AG10803 (cell line): ENCODE measurements around the gene SLC12A5.

Source experiments
- DNase-seq: peaks from one replicate; pipeline ENCODE4 v3.0.0; 2010; ENCODE audit warnings: low read depth
- H3K4me3 ChIP-seq: 2 replicates; pipeline ENCODE4 v1.5.1; 2011; ENCODE audit warnings: mild to moderate bottlenecking, low read length, control low read depth
- CTCF ChIP-seq: conservative IDR thresholded peaks from 2 replicates; pipeline ENCODE4 v1.5.1; 2011; ENCODE audit warnings: mild to moderate bottlenecking, low read length, control low read depth, inconsistent platforms

Gene SLC12A5

GRCh38 chr20:46058599-46059281, 29.7 kb downstream of the SLC12A5 start:
- no peak for DNase-seq
- TF ChIP-seq CTCF = no peak
- no peak overlapping the region; the same call in 1 of the 2 replicates for H3K4me3 ChIP-seq

GRCh38 chr20:46060301-46060881, 31.4 kb downstream of the SLC12A5 start:
- no peak for DNase-seq
- H3K4me3 ChIP-seq = no peak overlapping the region
- no peak for TF ChIP-seq CTCF

DNA sequence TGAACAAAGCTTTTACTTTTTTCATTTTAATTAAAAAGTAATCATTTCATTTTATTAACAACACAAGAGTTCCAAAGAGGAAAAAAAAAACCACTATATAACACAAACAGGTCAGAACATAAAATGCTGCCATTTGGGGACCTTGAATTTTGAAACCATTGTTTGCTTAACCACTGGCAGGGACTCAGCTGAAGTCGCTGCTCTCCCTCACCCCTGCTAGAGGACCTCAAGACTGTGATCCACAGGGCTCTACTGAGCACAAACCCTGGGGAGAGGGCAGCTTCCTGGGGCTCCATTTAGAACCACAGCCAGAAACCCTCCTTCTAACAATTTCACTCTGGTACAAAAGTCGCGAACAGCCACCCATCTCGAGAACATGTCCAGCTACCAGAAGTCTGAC, 32.0 kb downstream of the SLC12A5 start:
- no peak overlapping the region for H3K4me3 ChIP-seq
- no peak for TF ChIP-seq CTCF
- no peak for DNase-seq

DNA sequence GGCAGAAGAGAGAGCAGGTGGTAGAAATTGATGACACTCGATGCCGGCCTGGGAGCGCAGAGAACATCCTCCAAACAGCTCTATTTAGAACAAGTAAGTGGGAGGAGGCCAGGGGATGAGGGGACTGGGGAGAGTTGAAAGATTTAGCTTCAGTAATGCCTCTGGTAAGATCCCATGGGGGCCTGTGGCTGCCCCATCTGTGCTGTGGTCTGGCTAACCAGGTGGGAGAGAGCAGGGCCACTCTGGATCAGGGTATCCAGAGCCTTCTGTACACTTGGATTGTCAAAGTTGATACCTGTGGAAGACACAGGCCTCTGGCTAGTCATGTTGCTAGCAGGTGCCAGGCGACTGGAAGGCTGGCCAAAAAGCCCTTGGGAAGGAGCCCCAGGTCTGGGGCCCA, 33.1 kb downstream of the SLC12A5 start:
- no peak for DNase-seq
- TF ChIP-seq CTCF = no peak
- H3K4me3 ChIP-seq = no peak overlapping the region

DNA sequence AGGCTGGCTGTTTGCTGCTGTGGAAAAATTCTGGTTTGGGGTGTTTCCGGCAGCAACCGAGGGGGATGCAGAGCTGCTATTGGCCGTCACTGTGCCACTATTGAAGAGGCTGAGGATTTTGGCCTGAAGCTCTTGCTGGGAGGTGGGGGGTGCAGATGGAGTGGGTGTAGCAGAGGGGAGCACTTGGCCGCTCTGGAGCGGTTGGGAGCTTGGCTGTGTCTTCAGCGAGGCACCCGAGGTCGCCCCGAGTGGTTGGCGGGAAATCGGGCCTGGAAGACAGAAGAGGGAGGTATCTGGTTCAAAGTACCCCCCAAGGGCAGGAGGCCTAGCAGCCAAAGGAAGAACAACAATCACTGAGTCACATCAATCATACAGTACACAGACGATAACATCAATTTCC, 33.6 kb downstream of the SLC12A5 start:
- no peak overlapping the region for H3K4me3 ChIP-seq
- TF ChIP-seq CTCF = no peak
- DNase-seq = no peak

- no peak for TF ChIP-seq CTCF
- no peak overlapping the region for H3K4me3 ChIP-seq
- no peak for DNase-seq
Observed at GRCh38 chr20:46063151-46063550, 34.1 kb downstream of the SLC12A5 start.

DNA sequence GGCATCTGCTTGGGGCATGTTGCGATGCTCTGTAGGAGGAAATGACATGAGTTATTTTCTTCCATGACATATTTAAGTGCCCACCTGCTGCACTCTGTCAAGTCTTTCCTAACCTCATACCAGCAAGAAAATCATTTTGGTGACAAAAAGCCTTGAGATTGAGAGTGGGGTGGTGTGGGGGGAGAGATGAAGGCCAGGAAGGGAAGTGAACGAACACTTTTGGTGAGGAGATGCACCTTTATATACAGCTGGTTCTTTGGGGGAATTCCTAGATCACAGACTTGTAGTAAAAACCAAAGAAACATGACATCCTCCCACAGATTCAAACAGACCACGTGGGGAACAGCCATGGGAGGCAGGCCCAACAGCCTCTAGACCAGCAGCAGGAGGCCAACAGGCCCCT, 34.6 kb downstream of the SLC12A5 start:
- no peak for TF ChIP-seq CTCF
- no peak overlapping the region for H3K4me3 ChIP-seq
- DNase-seq = no peak
